Liver (tissue), 9 donors: ENCODE results near the gene SLCO2A1. TPM values are rescaled to one million over a fixed set of nuclear protein-coding genes. Genes with fewer than 3 reads are reported as not detected.

Experiments used
- DNase-seq: peaks from one replicate; pipeline ENCODE4 v3.0.0-alpha.2; 2017; ENCODE audit warnings: low spot score
- H3K27ac ChIP-seq, 2 donors: one replicate each; pipeline ENCODE4 v1.7.0; 2013; ENCODE audit warnings: inconsistent platforms in 2 of 2, low read length in 2 of 2, control low read depth in 1 of 2, low read depth in 1 of 2, mild to moderate bottlenecking in 1 of 2
- H3K27me3 ChIP-seq, 4 donors: one replicate each; pipeline versions ENCODE4 v1.6.1 to v1.7.0; 2013; ENCODE audit warnings: low read length in 3 of 4, inconsistent platforms in 1 of 4, mild to moderate bottlenecking in 1 of 4, moderate library complexity in 1 of 4; ENCODE audit not compliant: control insufficient read depth in 4 of 4, insufficient read depth in 4 of 4
- H3K36me3 ChIP-seq, 4 donors: one replicate each; pipeline versions ENCODE4 v1.6.1 to v1.7.0; 2013; ENCODE audit warnings: low read length in 3 of 4, mild to moderate bottlenecking in 3 of 4, low read depth in 1 of 4, moderate library complexity in 1 of 4; ENCODE audit not compliant: control insufficient read depth in 4 of 4, insufficient read depth in 3 of 4
- H3K4me1 ChIP-seq, 4 donors: one replicate each; pipeline versions ENCODE4 v1.6.1 to v1.7.0; 2013; ENCODE audit warnings: low read length in 3 of 4, mild to moderate bottlenecking in 3 of 4, moderate library complexity in 1 of 4; ENCODE audit not compliant: control insufficient read depth in 4 of 4, insufficient read depth in 4 of 4
- H3K4me3 ChIP-seq, 3 donors: one replicate each; pipeline versions ENCODE4 v1.6.1 to v1.7.0; 2013; ENCODE audit warnings: low read length in 3 of 3, control low read depth in 1 of 3, low read depth in 1 of 3, mild to moderate bottlenecking in 1 of 3
- H3K9ac ChIP-seq, 2 donors: one replicate each; pipeline ENCODE4 v1.7.0; 2013; ENCODE audit warnings: low read length in 2 of 2, mild to moderate bottlenecking in 2 of 2, moderate library complexity in 2 of 2, control low read depth in 1 of 2, low read depth in 1 of 2
- H3K9me3 ChIP-seq, 4 donors: one replicate each; pipeline versions ENCODE4 v1.6.1 to v1.7.0; 2013; ENCODE audit warnings: low read length in 3 of 4; ENCODE audit not compliant: control insufficient read depth in 4 of 4
- CTCF ChIP-seq: fragments of 150-350 bp; IDR thresholded peaks from 2 replicates; pipeline ENCODE4 v1.5.1; 2017; ENCODE audit warnings: improper control_type of control experiment, low read depth, low read length; ENCODE audit not compliant: missing input control
- EGR1 ChIP-seq, 2 donors: IDR thresholded peaks; 2 replicates each; pipeline ENCODE4 v1.6.1; 2016 to 2018; ENCODE audit warnings: antibody characterized with exemption in 2 of 2, low read depth in 2 of 2
- FOXA1 ChIP-seq: IDR thresholded peaks from 2 replicates; pipeline ENCODE4 v1.6.1; 2016; ENCODE audit warnings: antibody characterized with exemption
- FOXA2 ChIP-seq: IDR thresholded peaks from 2 replicates; pipeline ENCODE4 v1.6.1; 2016; ENCODE audit warnings: antibody characterized with exemption
- HNF4A ChIP-seq, 2 donors: conservative IDR thresholded peaks; 2 replicates each; pipeline ENCODE4 v1.6.1; 2016; ENCODE audit warnings: antibody characterized with exemption in 2 of 2, mild to moderate bottlenecking in 2 of 2
- HNF4G ChIP-seq: IDR thresholded peaks from 2 replicates; pipeline ENCODE4 v1.6.1; 2016; ENCODE audit warnings: antibody characterized with exemption
- JUND ChIP-seq, 2 donors: IDR thresholded peaks; 2 replicates each; pipeline ENCODE4 v1.6.1; 2016; ENCODE audit warnings: antibody characterized with exemption in 2 of 2
- MAX ChIP-seq: IDR thresholded peaks from 2 replicates; pipeline ENCODE4 v1.6.1; 2016; ENCODE audit warnings: antibody characterized with exemption
- NR2F2 ChIP-seq: IDR thresholded peaks from 2 replicates; pipeline ENCODE4 v1.6.1; 2016; ENCODE audit warnings: antibody characterized with exemption
- RAD21 ChIP-seq, 2 donors: IDR thresholded peaks; 2 replicates each; pipeline ENCODE4 v1.6.1; 2016; ENCODE audit warnings: antibody characterized with exemption in 2 of 2, mild to moderate bottlenecking in 2 of 2
- REST ChIP-seq: IDR thresholded peaks from 2 replicates; pipeline ENCODE4 v1.6.1; 2016; ENCODE audit warnings: antibody characterized with exemption, mild to moderate bottlenecking
- RXRA ChIP-seq, 2 donors: IDR thresholded peaks; 2 replicates each; pipeline ENCODE4 v1.6.1; 2017 to 2018; ENCODE audit warnings: antibody characterized with exemption in 2 of 2, mild to moderate bottlenecking in 1 of 2
- SP1 ChIP-seq: IDR thresholded peaks from 2 replicates; pipeline ENCODE4 v1.6.1; 2018; ENCODE audit warnings: antibody characterized with exemption, mild to moderate bottlenecking
- TAF1 ChIP-seq: conservative IDR thresholded peaks from 2 replicates; pipeline ENCODE4 v1.6.1; 2016; ENCODE audit warnings: antibody characterized with exemption, mild to moderate bottlenecking
- YY1 ChIP-seq: IDR thresholded peaks from 2 replicates; pipeline ENCODE4 v1.6.1; 2016; ENCODE audit warnings: antibody characterized with exemption, mild to moderate bottlenecking
- WGBS: extraction: QIAGEN DNeasy Blood & Tissue Kit; methylation state at CpG from one replicate; pipeline ENCODE4 v1.1.7; 2013; 5-methylcytosine and 5-hydroxymethylcytosine counted together
- polyA plus RNA-seq, 2 donors: library from polyadenylated mRNA; stranded (reverse) in 1 of 2; unstranded in 1 of 2; fragments of 200-250 nt in 1 of 2; fragments of >200 nt in 1 of 2; fragmentation: Nextera tagmentation in 1 of 2; extraction: Ambion mirVana in 1 of 2; gene quantifications; one replicate each; pipeline versions ENCODE4 v1.2.1 to v1.2.3, GENCODE V29; 2013 to 2015
- total RNA-seq, 2 donors: library from RNA; depleted of rRNA; stranded (reverse); fragments of >200 nt; gene quantifications; one replicate each; pipeline ENCODE4 v1.2.3, GENCODE V29; 2014
- TF ChIP-seq, protein P1 (sequence below): IDR thresholded peaks from 2 replicates; pipeline ENCODE4 v1.6.1; 2016; ENCODE audit warnings: antibody characterized with exemption
- TF ChIP-seq, protein P2 (sequence below): IDR thresholded peaks from 2 replicates; pipeline ENCODE4 v1.6.1; 2016; ENCODE audit warnings: antibody characterized with exemption
- donor health status: healthy.
- donor health status: healthy.
- donor health status: healthy.
- donor health status: healthy.
- donor health status: healthy.

SLCO2A1 gene
- total and polyA plus RNA-seq, 4 donors, result 0.56 to 3.1 (median 2.2) TPM

GRCh38 chr3:133991209-133991608, 38.5 kb downstream of the SLCO2A1 start:
- no peak for TF ChIP-seq HNF4A (conservative IDR thresholded peaks at IDR 0.05)
- no peak for TF ChIP-seq CTCF
- TF ChIP-seq NR2F2, result peak; percentile 91
- no peak overlapping the region for H3K9ac ChIP-seq
- WGBS, result 62% methylated on average over 3 of the region's 3 CpGs
- H3K36me3 ChIP-seq, result no peaks in the 10 kb centered on the region
- no peak for DNase-seq
- no peaks in the 10 kb centered on the region for H3K27me3 ChIP-seq
- no peak overlapping the region for H3K27ac ChIP-seq
- no peaks in the 10 kb centered on the region for H3K4me1 ChIP-seq
- no peak overlapping the region for H3K4me3 ChIP-seq
- H3K9me3 ChIP-seq, result no peaks in the 10 kb centered on the region

- TF ChIP-seq NR2F2, result no peak
- TF ChIP-seq CTCF, result no peak
- TF ChIP-seq HNF4A (conservative IDR thresholded peaks at IDR 0.05), result no peak
- no peak for TF ChIP-seq FOXA2
- TF ChIP-seq HNF4G, result no peak
- TF ChIP-seq FOXA1, result no peak
- TF ChIP-seq, protein P1, sequence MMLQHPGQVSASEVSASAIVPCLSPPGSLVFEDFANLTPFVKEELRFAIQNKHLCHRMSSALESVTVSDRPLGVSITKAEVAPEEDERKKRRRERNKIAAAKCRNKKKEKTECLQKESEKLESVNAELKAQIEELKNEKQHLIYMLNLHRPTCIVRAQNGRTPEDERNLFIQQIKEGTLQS, result no peak
- TF ChIP-seq EGR1 (IDR thresholded peaks at IDR 0.05; ENCODE audit: low read depth in 2 of 2), result no peak
- no peak for TF ChIP-seq MAX
- no peak for TF ChIP-seq RAD21 (IDR thresholded peaks at IDR 0.05)
- no peak for TF ChIP-seq SP1
- TF ChIP-seq YY1, result no peak
- TF ChIP-seq, protein P2, sequence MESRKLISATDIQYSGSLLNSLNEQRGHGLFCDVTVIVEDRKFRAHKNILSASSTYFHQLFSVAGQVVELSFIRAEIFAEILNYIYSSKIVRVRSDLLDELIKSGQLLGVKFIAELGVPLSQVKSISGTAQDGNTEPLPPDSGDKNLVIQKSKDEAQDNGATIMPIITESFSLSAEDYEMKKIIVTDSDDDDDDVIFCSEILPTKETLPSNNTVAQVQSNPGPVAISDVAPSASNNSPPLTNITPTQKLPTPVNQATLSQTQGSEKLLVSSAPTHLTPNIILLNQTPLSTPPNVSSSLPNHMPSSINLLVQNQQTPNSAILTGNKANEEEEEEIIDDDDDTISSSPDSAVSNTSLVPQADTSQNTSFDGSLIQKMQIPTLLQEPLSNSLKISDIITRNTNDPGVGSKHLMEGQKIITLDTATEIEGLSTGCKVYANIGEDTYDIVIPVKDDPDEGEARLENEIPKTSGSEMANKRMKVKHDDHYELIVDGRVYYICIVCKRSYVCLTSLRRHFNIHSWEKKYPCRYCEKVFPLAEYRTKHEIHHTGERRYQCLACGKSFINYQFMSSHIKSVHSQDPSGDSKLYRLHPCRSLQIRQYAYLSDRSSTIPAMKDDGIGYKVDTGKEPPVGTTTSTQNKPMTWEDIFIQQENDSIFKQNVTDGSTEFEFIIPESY, result no peak
- no peak for TF ChIP-seq RXRA (IDR thresholded peaks at IDR 0.05)
- no peak for TF ChIP-seq JUND (IDR thresholded peaks at IDR 0.05)
- TF ChIP-seq TAF1, result no peak
- no peak for TF ChIP-seq REST
- no peaks in the 10 kb centered on the region for H3K36me3 ChIP-seq
- no peaks in the 10 kb centered on the region for H3K9me3 ChIP-seq
- DNase-seq, result no peak
- H3K27ac ChIP-seq, result no peak overlapping the region
- WGBS, result 86% methylated on average over 14 of the region's 14 CpGs
- H3K4me1 ChIP-seq, result no peaks in the 10 kb centered on the region
- H3K4me3 ChIP-seq, result no peak overlapping the region
- no peaks in the 10 kb centered on the region for H3K27me3 ChIP-seq
- no peak overlapping the region for H3K9ac ChIP-seq
Observed at GRCh38 chr3:133989936-133990702, 39.6 kb downstream of the SLCO2A1 start.
